Measurements from ENCODE around the gene CIB4. TPM values are rescaled to one million over a fixed set of nuclear protein-coding genes. Genes with fewer than 3 reads are reported as not detected.

Gene CIB4
- total and polyA plus RNA-seq, 2 experiments from 2014 or later, result not detected

GRCh38 chr2:26550276-26551015 lies 90.7 kb downstream of the CIB4 start:
- Histone ChIP-seq H3K9me3 (ENCODE audit: low read depth) (no peaks in the 10 kb centered on the region), H3K79me2 (ENCODE audit: insufficient read depth) (no peaks in the 10 kb centered on the region), H3K27ac (no peak overlapping the region), H3K27me3 (replicated peaks; ENCODE audit: insufficient read depth) (peaks cover 47% of the 10 kb centered on the region), H3K9me2 (ENCODE audit: insufficient read depth) (no peaks in the 10 kb centered on the region), H3K4me1 (ENCODE audit: insufficient read depth) (no peaks in the 10 kb centered on the region), H3K4me2 (ENCODE audit: unreplicated experiment) (no peak overlapping the region), H2AFZ (no peak overlapping the region), H4K20me1 (ENCODE audit: insufficient read depth) (no peaks in the 10 kb centered on the region), H3K9ac (no peak overlapping the region), H3K4me3 (no peak overlapping the region), H3F3A (ENCODE audit: insufficient read depth) (no peaks in the 10 kb centered on the region), H3K36me3 (ENCODE audit: low read depth) (no peaks in the 10 kb centered on the region)
- no peak for DNase-seq
- TF ChIP-seq EZH2phosphoT487 (IDR thresholded peaks at IDR 0.05; ENCODE audit: insufficient read depth, low read depth) (no peak), EZH2 (IDR thresholded peaks at IDR 0.05; ENCODE audit: insufficient read depth, poor library complexity, severe bottlenecking) (no peak)
- in situ Hi-C loops (cut with MboI), result no loop called here
- WGBS, 2 experiments (ENCODE audit: low coverage in 1 of 2, low lambda C conversion rate in 2 of 2, missing lambda C conversion rate in 2 of 2), result 62 to 63% methylated on average over 17 of the region's 17 CpGs

GRCh38 chr2:26542676-26543505 lies 98.3 kb downstream of the CIB4 start:
- Histone ChIP-seq H3K9ac (no peak overlapping the region), H3K9me2 (ENCODE audit: insufficient read depth) (no peaks in the 10 kb centered on the region), H4K20me1 (ENCODE audit: insufficient read depth) (no peaks in the 10 kb centered on the region), H3K4me2 (ENCODE audit: unreplicated experiment) (no peak overlapping the region), H3F3A (ENCODE audit: insufficient read depth) (no peaks in the 10 kb centered on the region), H3K79me2 (ENCODE audit: insufficient read depth) (no peaks in the 10 kb centered on the region), H3K4me1 (ENCODE audit: insufficient read depth) (no peaks in the 10 kb centered on the region), H3K27ac (no peak overlapping the region), H3K9me3 (ENCODE audit: low read depth) (no peaks in the 10 kb centered on the region), H3K4me3 (no peak overlapping the region), H3K36me3 (ENCODE audit: low read depth) (no peaks in the 10 kb centered on the region), H2AFZ (no peak overlapping the region), H3K27me3 (replicated peaks; ENCODE audit: insufficient read depth) (peaks cover 59% of the 10 kb centered on the region)
- in situ Hi-C loops (cut with MboI), result no loop called here
- DNase-seq, result no peak
- TF ChIP-seq EZH2 (IDR thresholded peaks at IDR 0.05; ENCODE audit: insufficient read depth, poor library complexity, severe bottlenecking), result no peak
- TF ChIP-seq EZH2phosphoT487 (IDR thresholded peaks at IDR 0.05; ENCODE audit: insufficient read depth, low read depth), result no peak
- WGBS, 2 experiments (ENCODE audit: low coverage in 1 of 2, low lambda C conversion rate in 2 of 2, missing lambda C conversion rate in 2 of 2), result 55 to 58% methylated on average over 15 of the region's 15 CpGs

DNA sequence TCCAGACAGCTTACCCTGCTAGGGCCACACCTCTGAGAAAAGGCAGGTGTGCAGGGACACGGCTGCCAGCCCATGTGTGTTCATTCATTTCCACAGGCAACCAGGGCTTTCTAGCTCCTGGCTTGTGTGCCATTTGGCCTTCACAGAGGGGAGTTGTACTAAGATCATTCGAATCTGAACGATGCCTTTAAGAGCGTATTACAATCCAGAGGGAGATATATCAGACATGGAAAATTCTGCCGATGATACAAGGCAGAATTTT lies 99.0 kb downstream of the CIB4 start:
- Histone ChIP-seq H3K9ac (no peak overlapping the region), H3K4me3 (no peak overlapping the region), H3K9me2 (ENCODE audit: insufficient read depth) (no peaks in the 10 kb centered on the region), H3K36me3 (ENCODE audit: low read depth) (no peaks in the 10 kb centered on the region), H3K27me3 (replicated peaks; ENCODE audit: insufficient read depth) (peaks cover 53% of the 10 kb centered on the region), H2AFZ (no peak overlapping the region), H4K20me1 (ENCODE audit: insufficient read depth) (no peaks in the 10 kb centered on the region), H3K79me2 (ENCODE audit: insufficient read depth) (no peaks in the 10 kb centered on the region), H3F3A (ENCODE audit: insufficient read depth) (no peaks in the 10 kb centered on the region), H3K4me1 (ENCODE audit: insufficient read depth) (no peaks in the 10 kb centered on the region), H3K9me3 (ENCODE audit: low read depth) (no peaks in the 10 kb centered on the region), H3K4me2 (ENCODE audit: unreplicated experiment) (no peak overlapping the region), H3K27ac (no peak overlapping the region)
- TF ChIP-seq EZH2 (IDR thresholded peaks at IDR 0.05; ENCODE audit: insufficient read depth, poor library complexity, severe bottlenecking), result no peak
- TF ChIP-seq EZH2phosphoT487 (IDR thresholded peaks at IDR 0.05; ENCODE audit: insufficient read depth, low read depth), result no peak
- WGBS, 2 experiments (ENCODE audit: low coverage in 1 of 2, low lambda C conversion rate in 2 of 2, missing lambda C conversion rate in 2 of 2), result 50% methylated on average over 5 of the region's 5 CpGs
- in situ Hi-C loops (cut with MboI), result no loop called here
- DNase-seq, result no peak

DNA sequence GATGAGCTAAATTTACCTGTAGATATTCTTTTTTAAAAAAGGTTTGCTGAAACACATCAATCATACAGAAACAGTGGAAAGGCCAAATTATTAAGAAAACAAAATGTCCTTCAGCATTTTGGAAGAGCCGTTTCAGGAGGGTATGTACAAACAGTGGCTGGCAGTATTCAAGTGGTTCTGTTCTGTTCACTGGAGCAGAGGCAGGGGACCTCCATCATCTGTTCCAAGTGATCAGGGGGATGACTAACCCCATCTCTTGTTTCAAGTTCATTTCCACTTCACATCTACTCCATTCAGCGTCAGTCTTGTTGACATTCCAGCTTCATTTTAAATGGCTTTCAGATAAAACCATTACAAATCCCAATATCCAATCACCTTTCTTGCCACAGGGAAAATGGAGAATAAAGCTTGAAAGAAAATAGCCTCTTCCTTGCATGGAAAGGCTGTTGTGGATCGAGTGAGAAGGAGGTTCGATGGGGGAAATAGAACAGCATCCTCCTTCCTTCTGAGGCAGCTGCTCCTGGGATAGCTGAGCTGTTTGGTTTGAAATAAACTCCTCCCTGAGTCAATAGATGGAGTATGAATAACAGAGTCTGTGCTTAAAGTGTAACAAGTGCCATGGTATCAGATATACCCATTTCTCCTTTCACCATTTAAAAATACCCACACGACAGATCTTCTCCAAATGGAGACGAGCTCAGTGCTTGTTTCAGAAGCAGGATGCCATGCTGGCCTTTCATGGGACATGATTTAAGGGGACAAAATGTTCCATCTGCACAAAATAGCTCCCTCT lies 99.6 kb downstream of the CIB4 start:
- TF ChIP-seq EZH2 (IDR thresholded peaks at IDR 0.05; ENCODE audit: insufficient read depth, poor library complexity, severe bottlenecking) (no peak), EZH2phosphoT487 (IDR thresholded peaks at IDR 0.05; ENCODE audit: insufficient read depth, low read depth) (no peak)
- no peak overlapping the region for H3K4me2 ChIP-seq (ENCODE audit: unreplicated experiment)

More for the DNA sequence above, 99.6 kb downstream of the CIB4 start:
- no peaks in the 10 kb centered on the region for H3K79me2 ChIP-seq (ENCODE audit: insufficient read depth)
- H4K20me1 ChIP-seq (ENCODE audit: insufficient read depth), result no peaks in the 10 kb centered on the region
- 34 to 37% methylated on average over 6 of the region's 6 CpGs for WGBS, 2 experiments (ENCODE audit: low coverage in 1 of 2, low lambda C conversion rate in 2 of 2, missing lambda C conversion rate in 2 of 2)
- in situ Hi-C loops (cut with MboI), result no loop called here
- H3K9me3 ChIP-seq (ENCODE audit: low read depth), result no peaks in the 10 kb centered on the region
- H2AFZ ChIP-seq, result no peak overlapping the region
- H3K36me3 ChIP-seq (ENCODE audit: low read depth), result no peaks in the 10 kb centered on the region
- H3K9ac ChIP-seq, result no peak overlapping the region
- no peaks in the 10 kb centered on the region for H3F3A ChIP-seq (ENCODE audit: insufficient read depth)
- no peak overlapping the region for H3K4me3 ChIP-seq
- H3K9me2 ChIP-seq (ENCODE audit: insufficient read depth), result no peaks in the 10 kb centered on the region
- no peaks in the 10 kb centered on the region for H3K4me1 ChIP-seq (ENCODE audit: insufficient read depth)
- H3K27me3 ChIP-seq (replicated peaks; ENCODE audit: insufficient read depth), result peaks cover 48% of the 10 kb centered on the region
- DNase-seq, result no peak
- H3K27ac ChIP-seq, result no peak overlapping the region

All from GM23248 (cell line).